Gastroesophageal sphincter (tissue), 4 donors: ENCODE results near the gene AUTS2. TPM values are rescaled to one million over a fixed set of nuclear protein-coding genes. Genes with fewer than 3 reads are reported as not detected.

Source experiments
- ATAC-seq: fragments of 150-250 bp; one replicate; pipeline ENCODE4 v1.9.1; 2016; ENCODE audit warnings: mild to moderate bottlenecking, moderate library complexity
- H3K27ac ChIP-seq, 4 donors: fragments of 200-600 bp; sonication (generic) in 3 of 4; 1 replicate in 3 of 4; 2 replicates in 1 of 4; pipeline ENCODE4 v1.5.1; 2016 to 2019
- H3K27me3 ChIP-seq: fragments of 200-600 bp; sonication (generic); one replicate; pipeline ENCODE4 v1.5.1; 2019
- H3K36me3 ChIP-seq, 2 donors: fragments of 200-600 bp; sonication (generic); one replicate each; pipeline ENCODE4 v1.5.1; 2019; ENCODE audit warnings: control low read depth in 1 of 2
- H3K4me1 ChIP-seq, 3 donors: fragments of 200-600 bp; sonication (generic); 1 replicate in 2 of 3; 2 replicates in 1 of 3; pipeline ENCODE4 v1.5.1; 2016 to 2019; ENCODE audit warnings: control low read depth in 2 of 3
- H3K4me3 ChIP-seq, 2 donors: fragments of 200-600 bp; sonication (generic); one replicate each; pipeline ENCODE4 v1.5.1; 2019; ENCODE audit warnings: mild to moderate bottlenecking in 1 of 2, moderate library complexity in 1 of 2
- H3K9me3 ChIP-seq, 3 donors: fragments of 200-600 bp; sonication (generic); one replicate each; pipeline ENCODE4 v1.5.1; 2017 to 2019; ENCODE audit warnings: control low read depth in 2 of 3
- EP300 ChIP-seq: sonication (generic); formaldehyde crosslinking; IDR thresholded peaks from one replicate; pipeline ENCODE4 v1.6.1; 2017; ENCODE audit warnings: antibody characterized with exemption, mild to moderate bottlenecking
- POLR2A ChIP-seq, 2 donors: fragments of 450-650 bp; IDR thresholded peaks; one replicate each; pipeline ENCODE4 v1.6.1; 2017; ENCODE audit warnings: antibody characterized with exemption in 2 of 2, mild to moderate bottlenecking in 2 of 2, moderate library complexity in 1 of 2
- POLR2AphosphoS5 ChIP-seq: sonication (generic); formaldehyde crosslinking; IDR thresholded peaks from one replicate; pipeline ENCODE4 v1.6.1; 2017; ENCODE audit warnings: antibody characterized with exemption
- WGBS, 2 donors: methylation state at CpG; one replicate each; pipeline ENCODE4 v1.1.5; 2018; ENCODE audit warnings: low coverage in 1 of 2; 5-methylcytosine and 5-hydroxymethylcytosine counted together
- total RNA-seq, 4 donors: library from RNA; depleted of rRNA; stranded (reverse); fragments of >200 nt; gene quantifications; one replicate each; pipeline ENCODE4 v1.1.0, GENCODE V29; 2016
- TF ChIP-seq, protein P1 (sequence below), 4 experiments: fragments of 200-600 bp in 2 of 4; fragments of 450-650 bp in 2 of 4; sonication (generic) in 1 of 4; IDR thresholded peaks; one replicate each; pipeline ENCODE4 v1.5.1; 2017 to 2019; ENCODE audit warnings: antibody characterized with exemption in 4 of 4, mild to moderate bottlenecking in 2 of 4, moderate library complexity in 2 of 4

AUTS2 gene
- total RNA-seq, 4 donors from 2014 or later: 12.2 to 48.7 (median 44.1) TPM

DNA sequence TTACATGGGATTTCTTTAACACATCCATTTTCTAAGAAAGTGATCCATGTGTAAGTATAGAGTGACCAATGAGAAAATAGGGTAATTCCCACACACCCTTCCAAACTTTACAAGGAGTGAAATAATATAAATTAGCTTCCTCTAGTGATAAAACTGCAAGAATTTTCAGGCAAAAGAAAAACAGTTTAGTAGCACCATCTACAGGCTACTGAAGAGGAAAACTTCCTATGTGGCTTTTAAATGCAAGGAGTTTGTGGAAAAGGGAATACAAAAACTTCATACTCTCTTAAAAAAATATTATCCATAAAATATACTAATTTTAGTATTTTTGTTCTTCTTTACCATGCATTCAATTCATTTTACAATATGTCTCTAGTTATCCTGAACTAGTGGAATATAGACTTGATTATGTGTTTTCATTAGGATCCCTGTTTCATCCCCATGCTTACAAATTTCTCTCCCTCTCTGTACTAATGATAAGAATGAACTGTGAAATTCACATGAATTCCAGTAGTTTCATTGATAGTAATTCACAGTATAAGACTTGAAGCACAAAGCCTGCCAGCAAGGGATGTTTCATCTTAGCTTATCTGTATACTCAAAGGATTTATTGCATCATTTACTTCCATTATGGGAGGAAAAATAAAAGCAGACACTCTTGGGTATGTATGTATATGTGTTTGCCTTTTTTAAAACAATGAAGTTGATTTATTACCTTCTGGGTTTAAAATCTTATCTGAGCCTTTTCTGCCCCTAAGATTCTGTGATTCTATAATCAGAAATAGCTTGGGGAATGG lies 442.9 kb downstream of the AUTS2 start:
- no peaks in the 10 kb centered on the region for H3K27me3 ChIP-seq
- H3K36me3 ChIP-seq: no peaks in the 10 kb centered on the region
- H3K4me1 ChIP-seq: peaks cover 0 to 31% (median 0%) of the 10 kb centered on the region in 3 donors
- no peak overlapping the region for H3K27ac ChIP-seq
- TF ChIP-seq, protein P1, sequence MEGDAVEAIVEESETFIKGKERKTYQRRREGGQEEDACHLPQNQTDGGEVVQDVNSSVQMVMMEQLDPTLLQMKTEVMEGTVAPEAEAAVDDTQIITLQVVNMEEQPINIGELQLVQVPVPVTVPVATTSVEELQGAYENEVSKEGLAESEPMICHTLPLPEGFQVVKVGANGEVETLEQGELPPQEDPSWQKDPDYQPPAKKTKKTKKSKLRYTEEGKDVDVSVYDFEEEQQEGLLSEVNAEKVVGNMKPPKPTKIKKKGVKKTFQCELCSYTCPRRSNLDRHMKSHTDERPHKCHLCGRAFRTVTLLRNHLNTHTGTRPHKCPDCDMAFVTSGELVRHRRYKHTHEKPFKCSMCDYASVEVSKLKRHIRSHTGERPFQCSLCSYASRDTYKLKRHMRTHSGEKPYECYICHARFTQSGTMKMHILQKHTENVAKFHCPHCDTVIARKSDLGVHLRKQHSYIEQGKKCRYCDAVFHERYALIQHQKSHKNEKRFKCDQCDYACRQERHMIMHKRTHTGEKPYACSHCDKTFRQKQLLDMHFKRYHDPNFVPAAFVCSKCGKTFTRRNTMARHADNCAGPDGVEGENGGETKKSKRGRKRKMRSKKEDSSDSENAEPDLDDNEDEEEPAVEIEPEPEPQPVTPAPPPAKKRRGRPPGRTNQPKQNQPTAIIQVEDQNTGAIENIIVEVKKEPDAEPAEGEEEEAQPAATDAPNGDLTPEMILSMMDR (IDR thresholded peaks at IDR 0.05): peak in 3 of 4 experiments; percentile 20 to 56 (median 34)
- no peak for TF ChIP-seq POLR2A (IDR thresholded peaks at IDR 0.05)
- no peaks in the 10 kb centered on the region for H3K9me3 ChIP-seq
- no peak overlapping the region for H3K4me3 ChIP-seq
- ATAC-seq: no peak

GRCh38 chr7:70042533-70042932 lies 444.3 kb downstream of the AUTS2 start:
- no peaks in the 10 kb centered on the region for H3K27me3 ChIP-seq
- TF ChIP-seq, protein P1 (IDR thresholded peaks at IDR 0.05): peak in 3 of 4 experiments; percentile 40 to 50 (median 41)
- TF ChIP-seq POLR2A (IDR thresholded peaks at IDR 0.05): no peak
- H3K4me3 ChIP-seq: no peak overlapping the region
- H3K4me1 ChIP-seq: peaks cover 0 to 26% (median 0%) of the 10 kb centered on the region in 3 donors
- 6 to 11% methylated on average over 3 of the region's 3 CpGs for WGBS, 2 donors
- no peaks in the 10 kb centered on the region for H3K9me3 ChIP-seq
- H3K36me3 ChIP-seq: no peaks in the 10 kb centered on the region
- no peak for ATAC-seq
- no peak overlapping the region for H3K27ac ChIP-seq

DNA sequence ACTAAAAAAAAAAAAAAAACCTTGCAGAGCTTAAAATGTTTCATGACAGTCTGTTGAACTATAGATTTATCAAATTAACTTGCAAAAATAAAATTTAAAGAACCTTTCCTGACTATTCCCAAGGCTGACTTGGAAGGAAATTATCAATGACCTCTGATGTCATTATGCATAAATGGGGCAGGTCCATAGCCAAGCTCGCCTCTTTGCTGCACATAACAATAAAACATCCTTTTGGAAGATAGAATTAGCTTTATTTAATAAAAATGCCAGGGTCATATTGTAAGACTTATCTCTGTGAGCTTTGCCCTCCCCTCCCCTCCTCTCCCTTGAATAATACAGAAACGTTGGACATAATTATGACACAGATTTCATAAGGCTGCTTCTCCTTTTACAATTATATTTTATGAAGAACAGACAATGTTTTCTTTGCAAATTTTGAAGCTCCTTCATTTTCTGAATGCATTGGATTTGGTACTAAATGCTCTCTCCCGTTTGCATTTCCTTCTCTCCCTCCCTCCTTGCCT lies 444.8 kb downstream of the AUTS2 start:
- WGBS, 2 donors: 35 to 55% methylated on average over 2 to 3 of the region's 3 CpGs
- TF ChIP-seq POLR2AphosphoS5 (no peak), POLR2A (IDR thresholded peaks at IDR 0.05) (no peak), EP300 (no peak)
- TF ChIP-seq, protein P1 (IDR thresholded peaks at IDR 0.05): no peak
- no peaks in the 10 kb centered on the region for H3K9me3 ChIP-seq
- no peak for ATAC-seq
- no peaks in the 10 kb centered on the region for H3K27me3 ChIP-seq
- H3K36me3 ChIP-seq: no peaks in the 10 kb centered on the region
- H3K4me1 ChIP-seq: peaks cover 0 to 26% (median 0%) of the 10 kb centered on the region in 3 donors
- H3K27ac ChIP-seq: no peak overlapping the region
- no peak overlapping the region for H3K4me3 ChIP-seq

DNA sequence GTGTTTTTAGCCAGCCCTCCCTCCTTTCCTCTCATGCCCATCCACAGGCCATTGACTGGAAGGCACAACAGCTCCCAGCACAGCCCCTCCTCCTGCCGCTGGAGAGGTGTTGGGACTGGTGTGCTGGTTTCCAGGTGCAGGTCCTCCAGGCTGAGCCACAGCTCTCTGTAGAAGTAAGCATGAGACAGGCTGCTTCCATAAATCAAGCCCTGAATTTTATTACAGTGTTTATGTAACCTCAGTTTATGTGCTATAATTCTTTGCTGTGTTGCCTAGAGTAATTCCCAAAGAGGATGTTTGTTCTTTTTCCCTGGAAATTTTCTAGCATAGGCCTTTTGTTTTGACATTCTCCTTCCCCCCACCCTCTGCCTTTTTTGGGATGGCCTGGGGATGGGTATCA lies 445.8 kb downstream of the AUTS2 start:
- Histone ChIP-seq H3K27ac (no peak overlapping the region), H3K4me3 (no peak overlapping the region), H3K9me3 (no peaks in the 10 kb centered on the region), H3K27me3 (no peaks in the 10 kb centered on the region), H3K4me1 (peaks cover 0 to 26% (median 0%) of the 10 kb centered on the region in 3 donors), H3K36me3 (no peaks in the 10 kb centered on the region)
- WGBS, 2 donors: 83% methylated on average over 1 of the region's 1 CpG; no CpG with 5 or more reads in 1 of the 2 donors
- no peak for ATAC-seq
- TF ChIP-seq POLR2A (IDR thresholded peaks at IDR 0.05) (no peak), EP300 (no peak), POLR2AphosphoS5 (no peak)
- TF ChIP-seq, protein P1 (IDR thresholded peaks at IDR 0.05): no peak

GRCh38 chr7:70044525-70044924 lies 446.2 kb downstream of the AUTS2 start:
- ATAC-seq: no peak
- WGBS, 2 donors: 88 to 92% methylated on average over 4 of the region's 4 CpGs
- peaks cover 0 to 26% (median 0%) of the 10 kb centered on the region in 3 donors for H3K4me1 ChIP-seq
- no peak overlapping the region for H3K27ac ChIP-seq
- no peak overlapping the region for H3K4me3 ChIP-seq
- no peak for TF ChIP-seq POLR2A (IDR thresholded peaks at IDR 0.05)
- no peaks in the 10 kb centered on the region for H3K36me3 ChIP-seq
- no peaks in the 10 kb centered on the region for H3K27me3 ChIP-seq
- no peaks in the 10 kb centered on the region for H3K9me3 ChIP-seq
